Body of pancreas (tissue), 4 donors: ENCODE results near the gene TUT1. TPM values are rescaled to one million over a fixed set of nuclear protein-coding genes. Genes with fewer than 3 reads are reported as not detected.

Experiments
- ATAC-seq: fragments of 150-250 bp; one replicate; pipeline ENCODE4 v1.9.1; 2016
- DNase-seq, 4 donors: peaks; one replicate each; pipeline ENCODE4 v3.0.0-alpha.2; 2019
- H3K27ac ChIP-seq, 4 donors: fragments of 200-600 bp; sonication (generic); 1 replicate in 3 of 4; 2 replicates in 1 of 4; pipeline versions ENCODE4 v1.5.1 to v1.6.1; 2016 to 2019; ENCODE audit warnings: mild to moderate bottlenecking in 1 of 4, mixed read lengths in 1 of 4, moderate library complexity in 1 of 4
- H3K27me3 ChIP-seq, 2 donors: fragments of 200-600 bp; sonication (generic); one replicate each; pipeline ENCODE4 v1.6.0; 2016; ENCODE audit warnings: mild to moderate bottlenecking in 1 of 2
- H3K36me3 ChIP-seq, 2 donors: fragments of 200-600 bp; sonication (generic); replicated peaks in 1 of 2; 2 replicates each; pipeline ENCODE4 v1.5.1; 2016; ENCODE audit warnings: low read depth in 2 of 2; ENCODE audit not compliant: insufficient read depth in 1 of 2
- H3K4me1 ChIP-seq: fragments of 200-600 bp; sonication (generic); one replicate; pipeline ENCODE4 v1.6.0; 2016
- H3K4me3 ChIP-seq, 2 donors: fragments of 200-600 bp; sonication (generic); 1 replicate in 1 of 2; 2 replicates in 1 of 2; pipeline ENCODE4 v1.5.1; 2016 to 2019
- H3K9me3 ChIP-seq, 3 donors: fragments of 200-600 bp; sonication (generic); 1 replicate in 2 of 3; 2 replicates in 1 of 3; pipeline ENCODE4 v1.5.1; 2016
- POLR2A ChIP-seq, 3 donors: fragments of 450-650 bp; IDR thresholded peaks; one replicate each; pipeline ENCODE4 v1.6.1; 2016; ENCODE audit warnings: antibody characterized with exemption in 3 of 3, mild to moderate bottlenecking in 2 of 3
- WGBS, 2 donors: methylation state at CpG; one replicate each; pipeline ENCODE4 v1.1.5; 2017; 5-methylcytosine and 5-hydroxymethylcytosine counted together
- intact Hi-C: fragments of 100-400 bp; cut with DNase I; formaldehyde crosslinking; loops from one replicate; pipeline ENCODE4 v1.15.1; 2023
- total RNA-seq, 2 donors: library from RNA; depleted of rRNA; stranded (reverse); fragments of >200 nt; gene quantifications; one replicate each; pipeline ENCODE4 v1.1.0, GENCODE V29; 2016
- TF ChIP-seq, protein P1 (sequence below), 7 experiments: fragments of 450-650 bp in 4 of 7; fragments of 200-600 bp in 3 of 7; sonication (generic) in 3 of 7; IDR thresholded peaks; one replicate each; pipeline ENCODE4 v1.5.1; 2016 to 2019; ENCODE audit warnings: antibody characterized with exemption in 7 of 7

The TUT1 gene
- total RNA-seq, 2 donors from 2014 or later = 10.1 to 11.2 TPM

- H3K9me3 ChIP-seq = no peaks in the 10 kb centered on the region
- no peaks in the 10 kb centered on the region for H3K36me3 ChIP-seq
- peak overlapping the region; percentile 8 to 93 (median 86) for H3K27ac ChIP-seq
- no peaks in the 10 kb centered on the region for H3K27me3 ChIP-seq
- intact Hi-C loops = loop anchor here (5.0 kb wide), 1 partner anchor 117 kb away; no protein-coding TSS in a partner anchor
- no peak overlapping the region for H3K4me3 ChIP-seq
- 62 to 64% methylated on average over 16 to 20 of the region's 22 CpGs for WGBS, 2 donors
- DNase-seq (peak in 1 of 4 donors; percentile 16), ATAC-seq (no peak)
- peaks cover 92% of the 10 kb centered on the region for H3K4me1 ChIP-seq
- TF ChIP-seq, protein P1, sequence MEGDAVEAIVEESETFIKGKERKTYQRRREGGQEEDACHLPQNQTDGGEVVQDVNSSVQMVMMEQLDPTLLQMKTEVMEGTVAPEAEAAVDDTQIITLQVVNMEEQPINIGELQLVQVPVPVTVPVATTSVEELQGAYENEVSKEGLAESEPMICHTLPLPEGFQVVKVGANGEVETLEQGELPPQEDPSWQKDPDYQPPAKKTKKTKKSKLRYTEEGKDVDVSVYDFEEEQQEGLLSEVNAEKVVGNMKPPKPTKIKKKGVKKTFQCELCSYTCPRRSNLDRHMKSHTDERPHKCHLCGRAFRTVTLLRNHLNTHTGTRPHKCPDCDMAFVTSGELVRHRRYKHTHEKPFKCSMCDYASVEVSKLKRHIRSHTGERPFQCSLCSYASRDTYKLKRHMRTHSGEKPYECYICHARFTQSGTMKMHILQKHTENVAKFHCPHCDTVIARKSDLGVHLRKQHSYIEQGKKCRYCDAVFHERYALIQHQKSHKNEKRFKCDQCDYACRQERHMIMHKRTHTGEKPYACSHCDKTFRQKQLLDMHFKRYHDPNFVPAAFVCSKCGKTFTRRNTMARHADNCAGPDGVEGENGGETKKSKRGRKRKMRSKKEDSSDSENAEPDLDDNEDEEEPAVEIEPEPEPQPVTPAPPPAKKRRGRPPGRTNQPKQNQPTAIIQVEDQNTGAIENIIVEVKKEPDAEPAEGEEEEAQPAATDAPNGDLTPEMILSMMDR (IDR thresholded peaks at IDR 0.05) = no peak
- no peak for TF ChIP-seq POLR2A (IDR thresholded peaks at IDR 0.05)
Observed at GRCh38 chr11:62543680-62544444, 47.5 kb downstream of the TUT1 start.

DNA sequence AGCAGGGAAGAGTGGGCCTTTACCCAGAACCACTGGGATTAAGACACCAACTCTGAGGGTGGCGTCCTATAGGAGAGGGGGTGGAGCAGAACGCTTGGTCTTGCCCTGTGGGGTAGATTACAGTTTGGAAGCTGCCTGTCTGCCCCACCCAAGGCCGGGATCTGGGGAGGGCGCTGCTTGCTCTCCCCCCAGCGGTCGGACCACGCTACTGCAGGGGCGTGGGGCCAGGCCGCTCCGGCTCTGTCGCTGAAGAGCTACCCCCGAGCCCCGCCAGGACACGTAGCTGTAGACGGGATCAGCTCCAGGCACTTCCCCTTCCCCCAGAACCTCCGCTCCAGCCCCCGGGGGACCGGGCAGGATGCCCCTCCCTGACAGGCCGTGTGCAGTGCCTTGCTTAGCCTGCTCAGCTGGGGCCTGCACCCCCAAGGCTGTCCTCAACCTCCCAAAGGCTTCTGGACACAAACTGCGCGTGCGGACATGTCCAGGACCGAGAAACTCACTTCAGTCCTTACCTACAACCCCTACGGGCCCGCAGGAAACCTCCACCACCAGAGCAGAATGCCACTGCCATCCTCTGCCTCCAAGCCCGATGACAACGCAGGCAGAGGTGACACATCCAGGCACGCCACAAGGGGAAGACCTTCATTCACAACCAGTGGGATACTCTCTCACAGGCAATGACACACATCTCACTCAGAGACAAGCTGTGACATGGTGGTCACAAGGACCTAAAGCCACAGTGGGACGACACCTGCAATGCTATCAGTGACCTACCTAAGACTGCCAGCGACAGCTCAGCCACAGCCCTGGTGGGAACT, 48.4 kb downstream of the TUT1 start:
- TF ChIP-seq POLR2A (IDR thresholded peaks at IDR 0.05) = peak in 1 of 3 donors; percentile 13
- TF ChIP-seq, protein P1 (IDR thresholded peaks at IDR 0.05) = peak; percentile 84 to 99 (median 95)

DNA sequence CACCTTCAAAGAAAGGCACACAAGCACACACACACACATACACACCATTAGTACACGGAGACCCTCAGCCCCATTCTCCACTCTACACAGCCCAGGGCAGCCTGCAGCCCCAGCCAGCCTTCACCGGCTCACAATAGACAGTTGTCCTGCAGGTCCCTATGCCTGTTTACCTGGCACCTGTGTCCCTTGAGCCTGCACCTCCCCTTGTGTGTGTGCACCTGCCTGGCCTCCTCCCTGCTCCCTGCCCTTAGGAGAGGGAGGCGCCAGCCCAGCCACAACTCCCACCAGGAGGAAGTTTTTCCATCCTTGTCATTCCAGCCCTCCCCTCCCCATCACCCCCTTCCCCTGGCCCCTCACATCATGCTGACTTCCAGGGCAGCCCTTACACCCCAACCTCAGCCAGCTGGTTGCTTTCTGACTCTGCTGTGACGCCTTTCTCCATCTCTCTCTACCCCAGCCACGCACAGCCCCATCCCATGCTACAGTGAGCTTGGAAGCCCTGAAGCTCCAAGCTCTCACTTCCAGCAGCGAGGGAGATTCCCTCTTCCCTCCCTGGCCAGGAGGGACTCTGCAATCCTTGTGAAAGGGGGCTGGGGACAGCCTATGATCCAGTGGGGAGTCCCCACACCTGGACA, 49.1 kb downstream of the TUT1 start:
- no peaks in the 10 kb centered on the region for H3K9me3 ChIP-seq
- no peak for ATAC-seq
- no peak for DNase-seq
- no peak for TF ChIP-seq POLR2A (IDR thresholded peaks at IDR 0.05)
- TF ChIP-seq, protein P1 (IDR thresholded peaks at IDR 0.05) = no peak
- intact Hi-C loops = loop anchor here (5.0 kb wide), 1 partner anchor 115 kb away; no protein-coding TSS in a partner anchor
- no peak overlapping the region for H3K4me3 ChIP-seq
- peaks cover 81% of the 10 kb centered on the region for H3K4me1 ChIP-seq
- no peaks in the 10 kb centered on the region for H3K27me3 ChIP-seq
- 54 to 64% methylated on average over 5 to 6 of the region's 6 CpGs for WGBS, 2 donors
- H3K36me3 ChIP-seq = no peaks in the 10 kb centered on the region
- H3K27ac ChIP-seq = peak overlapping the region in 3 of 4 donors; percentile 37 to 93 (median 86)

More for the DNA sequence above, 48.4 kb downstream of the TUT1 start:
- no peak overlapping the region for H3K4me3 ChIP-seq
- intact Hi-C loops = loop anchor here (5.0 kb wide), 1 partner anchor 116 kb away; no protein-coding TSS in a partner anchor
- peak overlapping the region in 3 of 4 donors; percentile 37 to 93 (median 86) for H3K27ac ChIP-seq
- ATAC-seq = peak; percentile 35
- 4 to 20% methylated on average over 5 to 23 of the region's 30 CpGs for WGBS, 2 donors
- DNase-seq = peak; percentile 63 to 70 (median 69)
- H3K4me1 ChIP-seq = peaks cover 88% of the 10 kb centered on the region
- H3K9me3 ChIP-seq = no peaks in the 10 kb centered on the region
- H3K36me3 ChIP-seq = no peaks in the 10 kb centered on the region
- H3K27me3 ChIP-seq = no peaks in the 10 kb centered on the region

DNA sequence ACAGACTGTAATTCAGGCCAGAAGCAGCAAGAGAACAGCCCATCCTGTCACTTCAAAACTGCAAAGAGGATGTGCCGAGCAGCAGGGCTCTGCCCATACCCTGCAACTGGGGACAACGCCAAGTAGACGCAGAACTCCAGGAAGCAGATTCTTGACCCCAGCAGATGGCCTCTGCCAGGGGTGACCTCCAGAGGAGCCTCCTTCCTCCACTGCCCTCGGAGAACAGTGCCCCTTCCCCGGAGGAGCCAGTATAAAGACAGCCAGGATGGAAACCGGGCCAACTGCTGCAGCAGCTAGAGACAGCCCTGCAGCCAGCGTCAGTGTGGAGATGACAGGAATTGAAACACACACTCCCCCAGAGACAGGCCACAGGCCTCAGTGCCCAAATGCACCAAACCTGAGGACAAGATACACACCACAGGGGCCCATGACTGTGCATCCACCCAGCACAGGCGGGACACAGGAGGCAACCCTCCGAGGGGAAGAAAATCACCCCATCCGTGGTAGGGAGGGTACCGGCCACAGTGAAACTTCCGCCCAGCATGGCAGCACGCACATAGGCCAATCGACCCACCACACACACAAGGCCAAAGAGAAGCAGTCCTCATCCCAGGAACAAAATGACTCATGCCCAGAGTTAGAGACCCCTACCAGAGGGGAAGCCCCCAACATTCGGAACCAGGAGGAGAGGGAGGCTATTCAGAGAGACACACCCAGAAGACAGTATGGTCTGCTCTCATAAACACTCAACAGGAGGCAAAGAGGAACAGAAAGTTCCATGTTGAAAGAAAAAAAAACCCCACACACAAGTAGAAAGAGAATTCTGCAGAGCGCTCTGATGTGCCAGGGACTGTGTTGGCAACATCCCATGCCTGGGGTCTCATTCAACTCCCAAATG, 50.3 kb downstream of the TUT1 start:
- Histone ChIP-seq H3K4me1 (peaks cover 69% of the 10 kb centered on the region), H3K36me3 (no peaks in the 10 kb centered on the region)

More for the DNA sequence above, 50.3 kb downstream of the TUT1 start:
- intact Hi-C loops = loop anchor here (5.0 kb wide), 1 partner anchor 114 kb away; no protein-coding TSS in a partner anchor
- DNase-seq = no peak
- 66 to 76% methylated on average over 12 to 16 of the region's 16 CpGs for WGBS, 2 donors
- ATAC-seq = no peak
- Histone ChIP-seq H3K4me3 (no peak overlapping the region), H3K27me3 (no peaks in the 10 kb centered on the region), H3K27ac (peak overlapping the region in 2 of 4 donors; percentile 6 to 50), H3K9me3 (no peaks in the 10 kb centered on the region)
- TF ChIP-seq POLR2A (IDR thresholded peaks at IDR 0.05) = no peak
